Tibial nerve (tissue), 3 donors: Measurements from ENCODE around the gene DFFB.

Experiments used
- CTCF ChIP-seq, 5 experiments: fragments of 200-600 bp in 3 of 5; fragments of 450-650 bp in 2 of 5; sonication (generic) in 3 of 5; IDR thresholded peaks; one replicate each; pipeline ENCODE4 v1.5.1; 2016 to 2019; ENCODE audit warnings: antibody characterized with exemption in 5 of 5, mild to moderate bottlenecking in 3 of 5, moderate library complexity in 2 of 5
- POLR2A ChIP-seq, 2 donors: fragments of 450-650 bp; IDR thresholded peaks; one replicate each; pipeline ENCODE4 v1.6.1; 2017; ENCODE audit warnings: antibody characterized with exemption in 2 of 2, mild to moderate bottlenecking in 2 of 2, moderate library complexity in 2 of 2

GRCh38 chr1:3909615-3910014, 52.3 kb downstream of the DFFB start:
- TF ChIP-seq POLR2A (IDR thresholded peaks at IDR 0.05) (no peak), CTCF (IDR thresholded peaks at IDR 0.05) (no peak)
